ENCODE data around the gene TMC1.
"Not testable (repeated sequence)": the region's sequence is repeated elsewhere in the genome, so short reads cannot be mapped to it uniquely, and the experiment has no call there.

The TMC1 gene

GRCh38 chr9:72786948-72787347, 265.5 kb downstream of the TMC1 start:
- FAIRE-seq: no peak

- FAIRE-seq: no peak
Observed at GRCh38 chr9:72788966-72789735, 267.7 kb downstream of the TMC1 start.

DNA sequence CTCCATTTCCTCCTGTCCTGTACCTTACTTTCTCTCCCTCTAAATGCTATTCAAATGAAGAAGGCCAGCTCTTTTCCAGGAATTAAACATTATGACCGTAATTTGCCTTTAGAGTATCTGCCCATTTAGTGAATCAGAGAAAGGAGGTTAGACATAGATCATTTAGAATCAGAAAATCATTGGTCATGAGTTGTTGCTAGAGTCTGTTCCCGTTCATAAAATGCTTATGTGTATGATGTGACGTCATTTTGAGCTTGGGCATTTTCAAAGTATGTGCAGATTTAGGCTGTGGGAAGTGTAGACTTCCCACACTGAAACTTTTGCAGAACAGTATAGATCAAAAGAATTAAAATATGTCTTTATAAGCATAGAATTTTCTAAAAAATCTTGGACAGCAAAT, 268.5 kb downstream of the TMC1 start:
- FAIRE-seq: no peak

GRCh38 chr9:72790989-72791388, 269.6 kb downstream of the TMC1 start:
- FAIRE-seq: no peak

GRCh38 chr9:72791436-72791835, 270.0 kb downstream of the TMC1 start:
- FAIRE-seq: no peak

DNA sequence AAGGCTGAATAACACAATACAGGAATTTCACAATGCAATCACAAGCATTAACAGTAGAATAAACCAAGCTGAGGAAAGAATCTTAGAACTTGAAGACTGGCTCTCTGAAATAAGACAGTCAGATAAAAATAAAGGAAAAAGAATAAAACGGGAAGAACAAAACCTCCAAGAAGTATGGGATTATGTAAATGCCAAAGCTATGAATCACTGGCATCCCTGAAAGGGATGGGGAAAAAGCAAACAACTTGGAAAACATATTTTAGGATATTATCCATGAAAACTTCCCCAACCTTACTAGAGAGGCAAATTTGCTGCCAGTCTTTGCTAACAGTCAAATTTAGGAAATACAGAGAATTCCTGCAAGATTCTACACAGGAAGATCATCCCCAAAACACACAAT, 273.5 kb downstream of the TMC1 start:
- FAIRE-seq: no peak

- FAIRE-seq: no peak
Observed at GRCh38 chr9:72800328-72800994, 279.1 kb downstream of the TMC1 start.

DNA sequence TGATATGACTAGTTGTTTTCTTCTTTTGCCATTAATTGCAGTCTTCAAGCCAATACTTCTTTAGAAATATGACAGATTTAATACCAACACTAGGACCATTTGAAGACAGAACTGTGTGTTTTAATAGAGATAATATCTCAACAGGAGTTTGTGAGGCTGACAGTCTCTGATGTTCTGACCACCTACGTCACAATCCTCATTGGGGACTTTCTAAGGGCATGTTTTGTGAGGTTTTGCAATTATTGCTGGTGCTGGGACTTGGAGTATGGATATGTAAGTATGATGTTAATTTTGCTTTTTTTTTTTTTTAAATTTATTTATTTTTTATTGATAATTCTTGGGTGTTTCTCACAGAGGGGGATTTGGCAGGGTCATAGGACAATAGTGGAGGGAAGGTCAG, 283.8 kb downstream of the TMC1 start:
- FAIRE-seq: no peak

DNA sequence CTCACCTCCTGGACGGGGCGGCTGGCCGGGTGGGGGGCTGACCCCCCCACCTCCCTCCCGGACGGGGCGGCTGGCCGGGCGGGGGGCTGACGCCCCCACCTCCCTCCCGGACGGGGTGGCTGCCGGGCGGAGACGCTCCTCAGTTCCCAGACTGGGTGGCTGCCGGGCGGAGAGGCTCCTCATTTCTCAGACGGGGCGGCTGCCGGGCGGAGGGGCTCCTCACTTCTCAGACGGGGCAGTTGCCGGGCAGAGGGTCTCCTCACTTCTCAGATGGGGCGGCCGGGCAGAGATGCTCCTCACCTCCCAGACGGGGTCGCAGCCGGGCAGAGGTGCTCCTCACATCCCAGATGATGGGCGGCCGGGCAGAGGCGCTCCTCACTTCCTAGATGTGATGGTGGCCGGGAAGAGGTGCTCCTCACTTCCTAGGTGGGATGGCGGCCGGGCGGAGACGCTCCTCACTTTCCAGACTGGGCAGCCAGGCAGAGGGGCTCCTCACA, 285.0 kb downstream of the TMC1 start:
- FAIRE-seq: not testable (repeated sequence)

- FAIRE-seq: no peak
Observed at GRCh38 chr9:72807765-72808445, 286.5 kb downstream of the TMC1 start.

DNA sequence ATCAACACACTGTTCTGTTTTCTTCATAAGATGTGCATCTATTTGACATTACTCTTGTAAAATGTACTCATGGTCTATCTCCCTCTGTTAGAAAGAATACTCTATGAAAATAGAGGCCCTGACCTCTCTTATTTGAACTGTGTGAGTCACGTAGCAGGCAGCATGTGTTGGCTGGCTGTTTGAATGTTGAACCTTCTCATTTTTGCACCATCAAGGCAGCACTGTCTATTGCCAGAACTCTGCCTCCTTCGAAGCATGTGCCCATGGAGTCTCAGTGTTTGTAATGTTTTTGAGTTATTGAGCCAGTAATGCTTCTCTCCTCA, 287.0 kb downstream of the TMC1 start:
- no peak for FAIRE-seq

- no peak for FAIRE-seq
Observed at GRCh38 chr9:72809586-72809985, 288.2 kb downstream of the TMC1 start.

DNA sequence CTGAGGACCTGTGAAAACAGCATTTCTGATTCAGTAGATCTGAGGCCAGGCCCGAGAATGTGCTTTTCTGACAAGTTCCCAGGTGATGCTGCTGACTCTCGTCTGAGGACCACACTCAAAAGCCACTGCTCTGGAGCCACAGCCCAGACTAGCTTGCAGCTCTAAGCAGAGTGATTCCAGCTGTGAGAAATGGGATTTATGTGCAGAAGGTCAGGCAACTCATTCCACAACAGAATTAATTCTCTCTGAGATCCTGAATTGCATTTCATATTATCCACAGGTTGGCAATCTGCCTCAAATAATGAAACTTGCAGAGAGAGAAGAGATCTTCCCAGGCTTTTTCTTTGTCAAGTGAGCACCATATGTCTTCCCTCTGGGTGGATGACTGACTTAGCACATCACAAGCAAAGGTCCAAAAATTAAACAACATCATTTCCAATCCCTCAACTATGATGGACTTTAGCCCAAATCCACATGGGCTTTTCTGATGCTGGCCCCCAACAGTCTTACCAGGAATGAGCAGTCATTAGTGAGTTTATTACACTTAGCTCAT, 291.2 kb downstream of the TMC1 start:
- no peak for FAIRE-seq

DNA sequence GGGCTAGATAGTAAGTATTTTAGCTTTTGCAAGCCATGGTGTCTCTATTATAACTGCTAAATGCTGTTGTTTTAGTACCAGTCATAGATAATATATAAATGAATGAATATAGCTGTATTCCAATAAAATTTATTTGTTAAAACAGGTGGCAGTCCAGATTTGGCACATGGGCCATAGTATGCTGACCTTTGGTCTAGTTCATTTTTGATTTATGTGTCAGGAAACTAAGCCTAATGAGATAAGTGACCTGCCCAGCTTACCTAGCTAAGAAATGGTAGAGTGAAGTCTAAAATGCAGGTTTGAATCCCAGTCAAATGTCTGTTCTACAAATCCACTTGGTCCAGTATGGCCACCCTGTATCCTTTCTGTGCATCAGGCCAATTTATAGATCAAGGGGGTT, 292.1 kb downstream of the TMC1 start:
- FAIRE-seq: no peak

DNA sequence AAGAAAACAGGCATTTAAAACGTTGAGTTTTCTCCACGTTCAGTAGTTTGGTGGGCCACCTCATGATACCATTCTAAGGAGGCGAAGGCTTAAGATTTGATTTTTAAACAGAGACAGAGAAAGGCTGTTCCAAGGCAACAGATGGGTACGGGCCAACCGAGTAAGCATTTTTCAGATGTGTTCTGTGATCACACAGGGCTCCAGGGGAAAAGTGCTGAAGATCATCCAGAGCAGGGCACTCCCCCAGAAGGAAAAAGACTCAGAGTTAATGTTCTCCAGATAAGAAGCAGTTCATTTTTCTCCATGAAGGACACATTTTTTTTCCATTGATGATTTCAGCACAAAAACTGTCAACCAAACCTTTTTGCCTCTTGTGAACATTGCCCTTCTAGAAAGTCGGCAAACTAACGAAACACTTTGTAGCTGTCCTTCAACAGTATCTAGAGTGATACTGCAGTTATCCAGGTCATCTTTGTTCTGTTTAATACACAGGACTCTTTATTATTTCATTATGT, 292.7 kb downstream of the TMC1 start:
- FAIRE-seq: no peak

DNA sequence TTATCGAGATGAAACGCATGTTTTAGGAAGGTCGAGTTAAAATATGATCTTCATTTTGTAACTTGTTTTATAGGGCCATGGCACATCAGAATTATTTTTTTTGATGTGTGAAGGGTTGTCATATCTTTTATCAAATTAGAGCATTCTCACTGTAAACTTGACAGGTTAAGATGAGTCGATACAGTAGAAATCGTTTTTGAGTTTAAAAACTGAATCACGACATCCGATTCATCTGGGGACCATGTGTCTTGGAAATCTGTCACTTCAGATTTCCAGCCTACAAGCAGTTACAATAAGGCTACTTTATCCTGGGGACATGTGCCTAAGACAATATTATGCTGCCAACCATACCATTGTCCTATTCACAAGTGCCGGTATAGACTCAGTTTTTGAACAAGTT, 295.3 kb downstream of the TMC1 start:
- FAIRE-seq: no peak

DNA sequence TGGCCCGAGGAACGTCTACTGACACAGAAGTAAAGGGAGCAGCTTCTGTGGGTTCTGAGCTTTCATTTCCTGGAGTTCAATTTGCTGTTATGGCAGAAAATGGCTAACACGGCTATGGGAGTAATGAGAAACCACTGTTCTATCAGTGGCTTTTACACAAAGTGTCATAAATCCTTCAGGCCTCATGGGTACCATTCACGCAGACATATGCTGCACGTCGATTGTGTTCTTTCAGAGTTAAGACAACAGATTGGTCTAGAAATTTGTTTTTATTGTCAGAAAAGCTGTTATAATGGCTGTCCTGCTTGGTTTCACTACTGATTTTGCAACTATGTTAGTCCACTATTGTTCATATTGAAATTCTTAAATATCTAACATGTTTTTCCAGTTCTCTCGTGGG, 296.0 kb downstream of the TMC1 start:
- no peak for FAIRE-seq

DNA sequence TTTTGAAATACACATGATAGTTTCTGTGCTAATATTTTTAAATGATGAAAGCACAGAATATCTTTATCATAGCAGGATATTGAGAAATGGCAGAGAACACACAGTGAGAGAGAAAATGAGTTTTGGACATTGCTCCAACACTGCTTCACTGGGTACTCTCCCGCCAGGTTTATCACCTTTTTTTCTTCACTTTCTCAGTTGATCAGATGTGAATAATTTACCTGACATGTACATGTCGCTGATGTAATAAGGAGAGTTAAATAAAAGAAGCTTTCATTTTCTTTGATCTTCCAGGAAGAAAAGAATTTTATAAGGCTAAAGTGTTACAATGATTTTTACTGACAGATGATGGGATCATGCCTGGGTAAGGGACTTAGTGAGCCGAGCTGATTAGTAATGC, 297.0 kb downstream of the TMC1 start:
- FAIRE-seq: no peak

DNA sequence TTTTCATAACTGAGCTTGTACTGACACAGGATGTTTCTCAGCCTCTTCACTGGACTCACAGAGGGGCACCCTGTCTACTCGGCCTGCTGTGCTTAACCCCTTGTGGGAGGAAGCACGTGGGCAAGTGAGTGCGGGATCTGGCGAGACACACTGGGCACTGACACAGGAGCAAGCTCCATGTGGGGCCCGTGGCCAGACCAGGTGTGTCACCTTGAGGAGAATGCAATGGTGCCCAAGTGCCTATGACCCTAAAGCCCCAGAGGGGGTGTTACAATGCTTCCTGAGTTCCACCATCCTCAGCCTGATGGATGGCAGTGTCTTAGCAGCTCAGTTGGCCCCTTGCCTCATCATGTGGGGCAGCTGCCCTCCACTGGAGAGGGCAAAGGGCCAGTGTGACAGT, 302.6 kb downstream of the TMC1 start:
- FAIRE-seq: no peak

DNA sequence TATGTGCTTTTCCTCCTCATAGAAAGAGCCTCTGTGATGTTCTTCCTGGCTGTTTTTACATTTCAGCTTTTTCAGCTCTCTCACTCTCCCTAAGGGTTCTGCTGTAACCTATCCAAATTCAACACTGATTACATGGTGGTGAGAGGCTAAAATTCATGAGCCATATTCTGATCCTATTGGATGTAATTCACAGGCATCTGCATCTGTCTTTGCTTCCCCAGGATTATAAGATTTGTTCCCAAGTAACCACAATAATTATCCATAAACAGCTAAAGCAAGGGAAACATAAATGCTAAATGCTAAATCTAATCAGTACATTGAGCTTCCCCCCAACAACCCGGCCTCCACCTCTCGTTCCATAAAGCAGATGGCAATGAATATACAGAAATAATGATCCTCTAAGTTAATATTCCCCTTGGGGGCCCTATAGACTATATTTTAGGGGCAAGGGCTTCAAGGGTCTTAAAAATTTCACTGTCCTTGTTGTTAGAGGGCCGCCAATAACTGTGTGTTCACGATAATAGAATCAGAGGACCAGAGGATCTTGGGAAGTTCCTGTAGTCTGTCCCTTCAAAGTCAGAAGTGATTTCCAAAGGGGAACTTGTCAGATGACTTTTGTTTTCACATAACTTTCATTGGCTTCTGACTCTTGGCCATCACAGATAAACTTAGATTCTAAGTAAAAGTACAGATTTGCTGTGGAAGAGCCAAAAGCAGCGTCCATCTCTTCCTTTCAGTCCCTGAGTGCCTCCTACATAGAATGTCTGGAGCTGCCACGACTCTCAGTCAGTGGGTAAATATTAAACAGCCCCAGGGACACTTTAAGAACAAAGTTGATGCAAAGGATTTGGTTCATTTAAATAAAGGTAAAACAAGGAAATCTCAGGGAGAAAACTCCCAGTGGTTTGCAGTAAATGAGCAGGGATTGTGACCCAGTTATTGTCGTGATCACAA, 305.9 kb downstream of the TMC1 start:
- FAIRE-seq: no peak

GRCh38 chr9:72827950-72828731, 306.7 kb downstream of the TMC1 start:
- FAIRE-seq: no peak

GRCh38 chr9:72834994-72835393, 313.6 kb downstream of the TMC1 start:
- no peak for FAIRE-seq

Data from TTC549 (cell line).